ENCODE results near the gene PKN3.

PKN3 gene

DNA sequence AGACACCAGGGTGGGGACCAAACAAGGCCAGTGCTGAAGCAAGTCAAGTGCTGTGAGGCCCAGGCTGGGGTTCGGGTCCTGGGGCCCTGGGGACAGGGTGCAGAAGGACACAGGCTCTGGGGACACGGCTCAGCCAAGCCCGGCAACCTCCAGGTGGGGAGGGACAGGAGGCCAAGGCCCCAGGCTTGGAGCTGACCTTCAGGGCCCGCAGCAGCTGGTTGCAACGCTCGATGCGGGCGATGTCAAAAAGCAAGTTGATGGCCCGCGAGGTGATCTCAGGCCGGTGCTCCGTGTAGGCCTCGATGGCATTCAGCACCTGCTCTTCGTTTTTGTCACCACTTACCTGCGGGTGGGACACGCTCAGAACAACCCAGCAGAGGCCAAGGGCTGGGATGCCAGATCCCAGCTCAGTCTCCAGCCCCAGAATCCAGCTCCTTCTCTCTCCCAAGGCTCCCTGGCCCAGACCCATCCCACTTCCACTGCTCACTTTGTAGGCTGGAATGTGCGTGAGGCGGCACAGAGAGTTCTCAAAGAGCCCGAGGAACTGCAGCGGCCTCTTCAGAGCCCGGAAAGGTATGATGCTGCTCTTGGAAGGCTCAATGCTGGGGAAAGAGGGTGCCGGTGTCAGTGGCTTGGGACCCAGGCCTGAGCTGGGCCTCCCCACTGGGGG is 48.8 kb downstream of the PKN3 start:
- DNase-seq: no peak

DNA sequence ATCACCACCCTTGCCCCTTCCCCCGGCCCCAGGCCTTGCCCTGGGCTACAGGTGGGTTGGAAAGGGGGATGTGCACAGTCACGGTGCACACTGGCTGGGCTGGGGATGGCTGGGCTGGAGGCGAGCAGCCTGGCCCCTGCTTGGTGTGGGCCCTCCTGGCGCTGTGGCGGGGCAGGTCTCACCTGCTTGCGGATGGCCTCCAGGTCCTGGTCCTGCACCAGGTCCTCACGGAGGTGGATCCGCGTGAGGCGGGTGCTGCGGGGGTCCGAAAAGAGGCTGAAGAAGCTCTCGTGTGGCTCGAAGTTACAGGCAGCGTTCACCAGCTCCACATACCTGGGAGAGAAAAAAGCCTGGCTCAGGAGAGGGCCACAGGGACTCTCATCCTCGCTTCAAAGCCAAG is 51.3 kb downstream of the PKN3 start:
- DNase-seq: no peak

DNA sequence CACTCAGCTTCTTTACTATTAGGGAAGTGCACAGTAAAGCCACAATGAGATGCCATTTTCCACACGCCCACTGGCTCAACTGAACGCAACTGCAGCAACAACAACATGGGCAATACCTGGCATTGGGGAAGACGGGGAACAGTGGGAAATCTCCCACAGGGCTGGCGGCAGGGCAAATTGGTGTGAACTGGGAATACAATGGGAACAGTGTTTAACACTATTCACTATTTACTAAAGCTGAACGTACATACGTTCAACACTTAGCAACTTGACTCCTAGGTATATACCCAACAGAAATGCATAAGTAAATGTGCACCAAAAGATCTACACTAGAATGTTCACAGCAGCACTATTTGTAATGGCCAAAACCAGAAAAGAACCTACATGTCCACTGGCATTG is 55.3 kb downstream of the PKN3 start:
- DNase-seq: no peak

DNA sequence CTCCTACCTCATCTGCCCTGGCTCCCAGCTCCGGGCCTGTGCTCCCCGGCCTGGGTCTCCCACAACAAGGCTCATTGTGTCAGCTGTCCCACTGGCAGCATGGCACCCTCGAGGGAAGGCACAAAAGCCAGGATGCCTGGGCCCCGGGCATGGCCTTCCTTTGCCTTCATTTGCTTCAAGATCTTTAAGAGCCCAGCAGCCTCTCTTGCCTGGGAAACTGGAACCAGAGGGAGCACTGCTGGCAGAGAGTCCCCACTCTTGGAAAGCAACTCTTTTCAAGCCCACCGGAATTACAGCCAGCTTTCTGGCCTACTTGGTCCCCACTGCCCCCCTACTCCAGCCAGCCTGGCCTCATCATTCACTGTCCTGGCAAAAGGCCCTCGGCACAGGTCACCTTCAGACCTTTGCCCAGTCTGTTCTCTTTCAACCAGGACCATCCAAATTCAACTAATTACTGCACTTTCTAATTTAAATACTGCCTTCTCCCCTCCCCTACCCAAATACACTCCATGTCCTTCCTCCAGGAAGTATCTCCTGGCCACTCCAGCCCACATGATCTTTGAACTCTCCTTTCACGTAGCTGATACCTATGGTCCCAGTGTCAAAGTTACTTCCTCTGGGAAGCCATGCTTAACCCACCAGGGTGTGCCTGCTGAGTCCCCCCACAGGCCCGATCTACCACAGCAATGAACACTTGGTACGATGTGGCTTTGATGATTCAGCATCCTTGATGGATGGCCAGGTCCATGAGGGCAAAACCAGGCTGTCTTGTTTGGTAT is 60.6 kb downstream of the PKN3 start:
- no peak for DNase-seq

DNA sequence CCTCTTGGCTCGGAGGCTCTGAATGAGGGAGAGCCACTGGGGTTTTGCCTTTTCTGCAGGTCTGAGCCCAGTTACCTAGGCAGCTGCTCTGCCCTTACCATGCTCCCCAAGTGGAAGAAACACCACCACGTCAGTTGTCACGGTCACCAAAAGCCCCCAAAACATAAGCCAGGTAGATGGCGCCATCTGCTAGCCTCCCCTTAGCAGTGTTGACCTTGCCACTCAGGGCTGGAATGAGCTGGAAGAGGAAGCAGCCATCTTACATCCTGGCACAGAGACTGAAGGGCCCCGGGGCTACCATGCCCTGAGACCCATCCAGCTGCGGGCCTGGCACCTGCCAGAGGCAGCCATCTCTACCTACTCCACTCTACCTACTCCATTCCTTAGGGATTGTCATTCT is 62.1 kb downstream of the PKN3 start:
- no peak for DNase-seq

DNA sequence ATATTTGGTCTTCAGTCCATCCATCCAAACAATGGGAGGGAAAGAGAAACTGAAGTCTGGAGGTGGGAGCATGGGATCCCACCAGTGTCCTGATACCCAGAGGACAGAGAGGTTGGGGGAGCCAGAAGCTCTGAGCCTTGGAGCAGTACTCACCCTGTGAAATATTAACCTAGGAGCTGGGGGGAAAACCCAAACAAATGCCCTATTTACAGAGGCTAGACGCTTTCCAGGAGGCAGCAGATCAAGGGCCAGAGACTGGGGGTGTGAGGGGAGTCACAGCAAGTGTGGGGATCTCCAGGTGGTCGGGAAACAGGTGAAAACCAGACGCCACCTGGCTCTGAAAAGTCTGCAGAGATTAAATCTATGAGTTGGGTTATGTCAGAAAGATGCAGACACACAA is 63.2 kb downstream of the PKN3 start:
- DNase-seq: no peak

DNA sequence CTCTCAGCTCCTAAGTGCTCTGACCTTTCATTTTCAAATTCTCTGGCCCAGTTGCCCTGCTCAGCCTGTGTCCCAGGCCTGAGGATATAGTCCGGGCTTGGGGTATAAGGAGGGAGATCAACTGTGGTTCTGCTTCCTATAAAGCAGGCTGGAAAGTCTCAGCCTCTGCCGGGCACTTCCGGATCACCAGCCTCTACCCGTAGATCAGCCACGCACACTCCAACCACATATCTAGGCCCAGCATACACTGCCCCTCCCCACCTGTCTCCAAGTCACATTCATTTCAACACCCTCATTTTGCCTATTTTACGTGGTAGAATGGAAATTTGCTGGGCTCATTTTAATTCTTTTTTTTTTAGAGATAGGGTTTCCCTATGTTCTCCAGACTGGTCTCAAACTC is 66.3 kb downstream of the PKN3 start:
- DNase-seq: no peak
